ENCODE data around the gene MCOLN2.
"Not testable (repeated sequence)": the region's sequence is repeated elsewhere in the genome, so short reads cannot be mapped to it uniquely, and the experiment has no call there.

Gene MCOLN2

DNA sequence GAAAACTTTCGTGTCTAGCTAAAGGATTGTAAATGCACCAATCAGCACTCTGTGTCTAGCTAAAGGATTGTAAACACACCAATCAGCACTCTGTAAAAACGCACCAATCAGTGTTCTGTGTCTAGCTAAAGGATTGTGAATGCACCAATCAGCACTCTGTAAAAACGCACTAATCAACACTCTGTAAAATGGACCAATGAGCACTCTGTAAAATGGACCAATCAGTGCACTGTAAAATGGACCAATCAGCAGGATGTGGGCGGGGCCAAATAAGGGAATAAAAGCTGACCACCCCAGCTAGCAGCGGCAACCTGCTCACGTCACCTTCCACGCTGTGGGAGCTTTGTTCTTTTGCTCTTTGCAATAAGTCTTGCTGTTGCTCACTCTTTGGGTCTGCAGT lies 94.2 kb downstream of the MCOLN2 start:
- not testable (repeated sequence) for DNase-seq (ENCODE audit: low read depth, low spot score)

DNA sequence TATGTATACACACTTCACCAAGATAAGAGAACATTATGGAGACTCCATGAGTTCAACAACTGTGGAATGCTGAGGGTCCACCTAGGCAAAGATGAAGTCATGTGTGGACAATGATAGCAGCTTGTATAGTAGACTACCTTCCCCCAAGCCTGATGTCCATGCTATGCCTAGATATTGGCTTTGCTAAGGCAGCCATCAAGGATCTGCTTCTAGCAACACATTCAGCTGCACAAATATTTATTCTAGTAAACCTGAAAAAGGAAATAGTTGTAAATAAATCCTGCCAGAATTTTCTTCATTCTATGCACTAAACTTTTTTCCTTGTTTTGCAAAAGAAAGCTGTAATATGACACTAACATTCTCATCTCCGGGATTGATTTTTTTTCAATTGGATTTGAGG lies 96.9 kb downstream of the MCOLN2 start:
- DNase-seq (ENCODE audit: low read depth, low spot score), result no peak

DNA sequence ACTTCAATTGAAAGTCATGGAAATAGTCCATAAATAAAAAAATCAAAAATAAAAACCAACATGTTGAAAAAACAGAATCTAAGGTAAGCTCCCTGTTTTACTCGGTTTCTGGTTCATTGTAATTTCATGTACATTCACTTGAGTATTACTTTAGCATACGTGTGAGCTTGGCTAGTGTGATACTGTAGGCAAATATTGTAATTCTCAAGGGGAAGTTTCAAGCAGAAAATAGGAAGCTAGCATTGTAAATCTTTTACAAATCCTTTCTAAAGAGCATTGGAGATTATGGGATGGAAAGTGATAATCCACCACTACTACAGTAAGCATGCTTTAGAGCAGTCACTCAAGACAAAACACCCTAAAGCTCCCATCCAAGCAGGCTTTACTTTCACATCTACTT lies 100.6 kb downstream of the MCOLN2 start:
- no peak for DNase-seq (ENCODE audit: low read depth, low spot score)

DNA sequence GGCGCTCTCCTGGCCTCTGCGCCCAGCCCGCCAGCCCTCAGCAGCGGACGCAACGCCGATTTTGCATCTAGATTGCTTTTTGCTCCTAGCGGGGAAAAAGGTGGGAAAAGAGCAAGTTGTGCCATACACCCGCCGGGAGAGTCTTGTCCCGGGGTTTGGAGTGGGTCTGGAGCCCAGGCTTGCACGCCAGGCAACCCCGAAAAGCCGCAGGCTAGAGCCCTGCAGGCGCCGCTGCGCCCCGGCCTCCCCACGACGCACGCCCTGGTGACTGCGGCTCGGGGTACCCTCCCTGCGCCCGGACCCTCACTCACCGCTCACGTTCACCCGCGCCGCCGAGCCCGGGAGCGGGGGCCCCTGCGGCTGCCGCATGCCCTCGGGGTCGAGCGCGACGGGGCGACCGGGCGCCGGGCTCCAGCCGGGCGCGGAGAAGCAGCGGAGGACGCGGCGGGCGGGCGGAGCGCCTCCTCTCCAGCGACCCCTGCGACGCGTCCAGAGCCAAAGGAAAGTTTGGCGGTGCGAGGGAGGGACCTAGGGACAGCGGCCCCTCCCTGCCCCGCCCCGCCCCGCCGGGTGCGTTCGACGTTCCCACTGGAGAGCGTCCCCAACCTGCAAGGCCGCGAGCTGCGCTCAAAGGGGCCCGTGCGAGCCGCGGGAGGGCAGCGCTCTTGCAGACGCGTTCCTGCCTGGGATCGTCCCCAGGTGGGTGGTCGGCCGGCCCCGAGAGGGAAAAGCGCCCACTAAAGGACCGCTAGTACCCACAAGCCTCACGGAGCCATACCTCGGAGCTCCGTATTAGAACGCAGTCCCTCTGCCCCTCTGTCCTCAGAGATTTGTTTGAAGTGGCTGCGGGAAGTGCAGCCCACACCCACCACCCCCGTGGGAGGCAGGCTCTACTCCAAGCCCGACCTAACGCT lies 104.0 kb downstream of the MCOLN2 start, which contains the start of gene LPAR3:
Gene LPAR3 (minus strand): TSS at position 502 of the 914 bp plus-strand sequence. CDS start 27,086 bp downstream, outside the sequence.
- DNase-seq (ENCODE audit: low read depth, low spot score), result no peak

DNA sequence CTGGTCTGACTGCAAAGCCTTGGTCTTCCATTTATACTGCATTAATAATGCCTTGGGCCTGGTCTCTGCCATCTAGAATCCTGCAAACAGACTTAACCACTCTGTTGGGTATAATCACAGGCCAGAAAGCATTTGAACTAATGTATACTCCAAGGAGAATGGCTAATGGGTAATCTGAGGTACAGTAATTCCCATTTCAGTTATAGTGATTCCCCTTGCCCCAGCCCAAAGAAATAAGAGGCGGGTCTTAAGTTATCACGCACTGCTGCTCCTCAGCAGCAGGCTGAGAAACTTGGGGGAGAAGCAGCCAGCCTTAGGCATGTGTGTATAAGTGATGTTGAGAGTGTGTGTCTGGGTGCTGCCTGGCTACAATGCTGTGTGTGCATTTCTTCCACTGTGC lies 106.3 kb downstream of the MCOLN2 start:
- no peak for DNase-seq (ENCODE audit: low read depth, low spot score)

DNA sequence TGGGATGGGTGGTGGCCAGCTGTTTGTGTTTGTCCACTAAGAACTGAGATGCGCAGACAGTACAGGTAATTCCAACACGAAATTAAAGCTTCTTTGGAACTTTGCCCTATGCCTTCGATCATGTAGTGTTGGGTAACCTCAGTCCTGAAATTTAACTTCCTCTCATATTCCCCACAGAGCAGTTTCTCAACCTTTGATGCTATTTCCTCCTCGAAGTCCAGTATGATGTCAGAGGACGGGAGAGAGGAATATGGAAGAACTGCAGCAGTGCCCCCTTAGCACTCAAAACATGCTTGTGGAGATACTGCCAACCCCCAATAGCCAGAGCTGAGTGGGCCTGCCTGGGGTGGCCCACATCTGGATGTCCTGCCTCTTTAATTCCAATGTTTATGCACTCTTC lies 107.5 kb downstream of the MCOLN2 start:
- DNase-seq (ENCODE audit: low read depth, low spot score), result no peak

DNA sequence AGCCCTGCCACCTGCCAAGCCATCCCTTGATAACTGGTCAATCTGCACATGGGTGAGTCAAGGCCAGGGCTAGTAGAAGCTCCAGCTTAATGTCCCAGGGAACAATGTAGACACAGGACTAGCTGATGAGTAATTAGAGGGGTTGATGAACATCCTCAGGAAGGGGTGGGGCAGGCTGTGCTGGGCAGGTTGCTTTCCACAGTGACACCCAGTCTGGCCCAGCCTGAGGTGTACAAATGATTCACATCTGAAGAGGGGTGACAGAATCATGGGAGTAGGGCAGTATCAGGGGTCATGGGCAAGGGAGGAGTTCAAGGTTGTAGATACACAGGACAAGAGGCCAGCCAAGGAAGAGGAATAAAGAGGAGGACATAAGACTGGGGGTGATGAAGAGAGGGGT lies 108.2 kb downstream of the MCOLN2 start:
- no peak for DNase-seq (ENCODE audit: low read depth, low spot score)

DNA sequence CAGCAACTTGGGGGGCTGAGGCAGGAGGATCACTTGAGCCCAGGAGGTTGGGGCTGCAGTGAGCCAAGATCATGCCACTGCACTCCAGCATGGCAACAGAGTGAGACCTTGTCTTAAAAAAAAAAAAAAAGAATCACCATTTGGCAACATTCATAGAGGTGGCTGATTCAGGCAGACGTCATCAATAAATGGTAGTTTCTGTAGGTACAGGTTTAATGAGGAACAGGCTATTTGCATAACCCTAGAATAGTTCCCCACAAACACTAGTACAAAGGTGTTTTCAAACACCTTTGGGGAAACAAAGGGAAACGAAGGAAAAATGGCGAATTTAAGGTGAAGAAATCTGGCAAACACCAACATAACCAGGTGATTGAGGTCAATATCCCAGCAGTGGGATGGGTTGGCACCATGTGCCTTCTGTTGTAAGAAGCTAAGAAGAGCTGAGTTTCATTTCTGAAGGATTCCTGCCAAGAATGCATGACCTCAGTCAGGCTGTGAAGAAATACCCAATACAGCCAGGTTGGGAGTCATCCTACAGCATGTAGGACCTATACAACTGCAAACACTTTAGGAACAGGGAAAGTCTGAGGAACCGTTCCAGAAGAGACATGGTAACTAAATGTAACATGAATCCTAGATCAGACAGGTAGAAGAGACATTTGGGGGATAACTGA lies 109.5 kb downstream of the MCOLN2 start:
- no peak for DNase-seq (ENCODE audit: low read depth, low spot score)

DNA sequence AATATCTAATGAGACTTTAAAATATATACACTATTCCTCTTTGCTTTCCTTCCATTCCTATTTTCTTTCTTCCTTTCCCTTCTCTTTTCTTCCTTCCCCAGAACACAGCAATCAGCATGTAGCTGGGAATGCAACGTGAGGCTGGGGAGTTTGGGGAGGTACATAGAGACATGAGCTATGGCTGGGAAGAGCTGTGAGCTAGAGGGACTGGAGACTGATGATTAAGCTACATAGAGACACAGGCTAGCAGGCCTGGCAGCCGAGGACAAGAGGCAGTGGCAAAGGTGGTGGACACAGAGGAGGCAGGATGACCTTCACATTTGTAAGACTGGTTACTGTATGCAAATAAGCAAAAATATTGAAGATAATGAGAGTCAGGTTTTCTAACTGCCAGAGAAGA lies 111.4 kb downstream of the MCOLN2 start:
- no peak for DNase-seq (ENCODE audit: low read depth, low spot score)

DNA sequence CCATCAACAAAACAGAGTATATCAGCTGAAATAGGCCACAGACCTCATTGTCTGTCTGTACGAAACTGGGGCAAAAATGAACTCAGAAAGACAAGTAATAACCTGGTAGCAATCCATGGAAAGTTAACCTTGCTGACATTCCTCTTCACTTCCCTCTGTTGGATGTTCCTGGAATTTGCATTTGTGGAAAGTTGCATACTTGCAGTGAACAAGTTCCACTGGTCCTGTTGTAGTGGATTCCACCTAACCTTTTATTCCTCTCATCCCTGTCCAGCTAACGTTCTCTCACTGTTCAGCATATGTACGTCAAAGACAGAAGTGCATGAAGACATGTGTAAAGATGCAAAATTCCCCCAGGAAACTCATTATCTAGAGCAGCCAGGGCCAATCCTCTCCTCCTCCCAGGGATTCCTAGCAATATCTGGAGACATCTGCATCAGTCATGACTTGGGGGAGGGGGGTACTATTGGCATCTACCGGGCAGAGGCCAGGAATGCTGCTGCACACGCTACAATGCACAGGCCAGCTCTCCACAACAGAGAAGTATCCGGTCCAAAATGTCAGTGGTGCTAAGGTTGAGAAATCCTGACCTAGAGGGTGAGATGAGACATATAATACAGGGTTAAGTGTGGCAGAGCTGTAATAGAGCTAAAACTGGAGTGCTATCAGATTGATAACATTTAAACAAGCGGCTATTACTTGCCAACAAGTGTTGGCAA lies 112.1 kb downstream of the MCOLN2 start:
- no peak for DNase-seq (ENCODE audit: low read depth, low spot score)

DNA sequence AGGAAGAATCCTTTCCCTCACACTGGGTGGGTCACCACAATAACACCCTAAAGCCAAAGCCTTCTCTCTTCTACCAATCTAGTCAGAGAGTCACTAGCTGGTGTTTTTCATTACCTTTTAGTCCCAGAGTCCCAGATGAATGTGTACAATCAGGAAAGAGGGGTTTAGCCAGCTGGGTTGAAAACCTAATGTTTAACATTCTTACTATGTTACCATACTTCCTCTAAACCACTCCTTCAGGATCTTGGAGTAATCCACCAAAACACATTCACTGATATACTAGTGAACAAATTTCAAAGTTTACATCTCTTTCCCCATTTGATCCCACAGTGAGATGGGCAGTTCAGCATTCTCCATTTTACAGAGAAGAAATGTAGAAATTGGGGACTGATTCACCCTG lies 113.6 kb downstream of the MCOLN2 start:
- no peak for DNase-seq (ENCODE audit: low read depth, low spot score)

DNA sequence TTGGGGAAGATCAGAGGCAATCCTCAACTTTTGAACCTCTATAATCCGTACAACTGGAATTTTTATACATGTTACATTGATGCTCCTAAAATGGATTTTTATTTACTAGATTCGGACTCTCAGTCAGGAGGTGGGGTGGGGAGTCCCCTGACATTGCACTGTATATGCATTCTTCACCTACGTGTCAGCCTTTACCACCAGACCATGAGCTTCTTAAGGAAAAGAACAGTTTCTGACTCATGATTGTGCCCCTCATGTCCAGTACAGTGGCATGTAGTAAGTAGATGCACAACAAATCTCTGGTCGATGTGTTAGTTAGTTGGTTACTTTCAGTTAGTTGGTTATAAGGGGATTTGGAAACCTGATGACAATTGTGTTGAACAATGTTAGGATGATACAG lies 119.3 kb downstream of the MCOLN2 start:
- no peak for DNase-seq (ENCODE audit: low read depth, low spot score)

DNA sequence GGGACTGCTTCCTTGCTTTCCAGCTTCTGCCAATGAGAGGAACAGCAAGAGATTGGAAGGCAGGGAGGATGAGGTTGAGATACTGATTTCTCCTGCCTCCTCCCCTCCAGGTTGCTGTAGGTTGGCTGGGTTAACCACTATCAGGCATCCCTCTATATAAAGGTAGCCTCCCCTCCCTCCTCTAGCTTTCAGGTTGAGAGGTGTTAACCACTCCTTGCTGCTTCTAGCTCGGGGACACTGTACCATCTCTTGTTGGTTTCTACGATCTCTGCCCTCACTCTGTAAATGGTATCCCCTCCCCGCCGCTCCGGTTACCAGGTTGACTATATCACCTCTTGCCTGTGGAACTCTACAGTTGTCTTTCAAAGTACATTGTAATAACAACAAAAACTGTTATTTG lies 120.6 kb downstream of the MCOLN2 start:
- no peak for DNase-seq (ENCODE audit: low read depth, low spot score)

All from activated CD4-positive, CD25-positive, alpha-beta regulatory T cell treated with anti-CD3 and anti-CD28 coated beads, Interleukin-2, amount 50 U/mL, for 16 hours (primary cell).